Left renal pelvis (tissue), 4 donors: ENCODE data around the gene PUSL1. TPM values are rescaled to one million over a fixed set of nuclear protein-coding genes. Genes with fewer than 3 reads are reported as not detected.

Source experiments
- DNase-seq, 4 donors: peaks; one replicate each; pipeline ENCODE4 v3.0.0-alpha.2; 2013; ENCODE audit warnings: low read depth in 4 of 4, low spot score in 3 of 4
- polyA plus RNA-seq, 4 donors: library from polyadenylated mRNA; unstranded; fragments of 120-200 nt; gene quantifications; one replicate each; pipeline ENCODE4 v1.2.1, GENCODE V29; 2013; ENCODE audit not compliant: insufficient read length in 4 of 4

Gene PUSL1, protein sequence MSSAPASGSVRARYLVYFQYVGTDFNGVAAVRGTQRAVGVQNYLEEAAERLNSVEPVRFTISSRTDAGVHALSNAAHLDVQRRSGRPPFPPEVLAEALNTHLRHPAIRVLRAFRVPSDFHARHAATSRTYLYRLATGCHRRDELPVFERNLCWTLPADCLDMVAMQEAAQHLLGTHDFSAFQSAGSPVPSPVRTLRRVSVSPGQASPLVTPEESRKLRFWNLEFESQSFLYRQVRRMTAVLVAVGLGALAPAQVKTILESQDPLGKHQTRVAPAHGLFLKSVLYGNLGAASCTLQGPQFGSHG
- 10 to 100 TPM in 1 of 4 donors, 1 to 10 TPM in 3; 5.5 to 12.2 (median 6.0) TPM for polyA plus RNA-seq

DNA sequence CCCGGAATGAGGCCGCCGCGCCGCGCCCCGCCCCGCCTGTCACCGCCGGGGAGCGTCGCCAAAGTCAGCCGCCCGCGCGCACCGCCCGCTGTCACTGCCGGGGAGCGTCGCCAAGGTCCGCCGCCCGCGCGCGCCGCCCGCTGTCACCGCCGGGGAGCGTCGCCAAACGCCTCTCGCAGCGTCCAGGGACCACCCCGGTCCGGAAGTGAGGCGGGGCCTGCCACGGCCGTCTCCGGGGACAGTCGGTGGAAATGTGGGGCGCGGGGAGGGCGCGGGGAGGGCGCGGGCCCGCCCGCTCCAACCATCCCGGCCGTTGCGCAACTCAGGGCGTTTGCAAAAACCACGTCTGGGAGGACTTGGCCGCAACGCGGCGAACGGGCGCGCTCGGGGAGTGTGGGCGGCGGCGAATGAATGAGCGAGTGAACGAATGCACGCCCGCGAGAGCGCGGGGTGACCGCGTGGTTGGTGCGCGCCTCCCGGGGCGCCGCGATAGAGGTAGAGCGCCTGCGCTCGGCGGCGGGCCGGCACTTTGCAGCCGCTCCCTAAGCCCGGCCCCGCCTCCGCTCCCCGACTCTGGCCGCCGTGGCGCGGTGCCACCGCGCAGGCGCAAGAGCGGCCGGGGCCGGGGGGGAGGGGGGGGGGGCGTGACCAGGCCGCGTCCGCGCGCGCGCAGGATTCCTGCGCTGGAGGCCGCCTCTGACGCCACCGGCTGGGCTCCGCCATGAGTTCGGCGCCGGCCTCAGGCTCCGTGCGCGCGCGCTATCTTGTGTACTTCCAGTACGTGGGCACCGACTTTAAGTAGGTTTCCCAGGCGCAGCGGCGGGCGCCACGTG lies at the start of gene PUSL1, which contains the start of gene ACAP3:
Gene PUSL1 (plus strand): TSS at position 675 of the 833 bp plus-strand sequence. CDS start 47 bp downstream, at position 722.
Gene ACAP3 (minus strand): TSS at position 8 of the 833 bp plus-strand sequence. CDS start 115 bp downstream, outside the sequence.
- DNase-seq, result peak; percentile 73 to 80 (median 78)

DNA sequence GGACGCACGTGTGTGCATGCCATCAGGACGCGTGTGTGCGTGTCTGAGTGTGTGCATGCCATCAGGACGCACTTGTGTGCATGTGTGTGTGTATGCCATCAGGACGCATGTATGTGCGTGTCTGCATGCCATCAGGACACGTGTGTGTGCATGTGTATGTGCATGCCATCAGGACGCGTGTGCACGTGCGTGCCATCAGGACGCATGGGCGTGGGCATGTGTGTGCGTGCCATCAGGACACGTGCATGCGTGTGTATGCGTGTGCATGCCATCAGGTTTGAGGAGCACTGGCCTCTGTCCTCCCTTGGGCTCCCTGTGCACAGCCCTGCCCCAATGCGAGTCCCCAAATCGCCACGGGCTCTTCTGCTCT lies 49.3 kb upstream of the PUSL1 start:
- no peak for DNase-seq

DNA sequence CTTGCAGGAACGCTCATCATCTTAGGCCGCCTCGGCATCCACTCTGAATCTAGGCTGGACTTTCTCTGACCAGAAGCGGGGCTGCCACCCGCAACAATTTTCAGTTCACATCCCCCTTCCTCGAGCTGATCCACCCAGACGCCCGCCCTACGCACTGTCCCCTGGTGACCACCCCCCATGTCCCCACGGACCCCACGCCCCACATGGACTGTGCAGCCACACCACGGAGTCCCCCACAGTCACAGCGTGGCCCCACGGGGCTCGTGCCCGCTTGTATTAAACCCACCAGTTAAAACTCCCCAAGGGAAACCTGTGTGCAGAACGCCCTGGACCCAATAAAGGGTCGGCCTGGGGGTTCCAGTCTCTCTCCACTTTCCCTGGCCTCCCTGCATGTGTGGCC lies 48.9 kb upstream of the PUSL1 start:
- DNase-seq, result no peak

DNA sequence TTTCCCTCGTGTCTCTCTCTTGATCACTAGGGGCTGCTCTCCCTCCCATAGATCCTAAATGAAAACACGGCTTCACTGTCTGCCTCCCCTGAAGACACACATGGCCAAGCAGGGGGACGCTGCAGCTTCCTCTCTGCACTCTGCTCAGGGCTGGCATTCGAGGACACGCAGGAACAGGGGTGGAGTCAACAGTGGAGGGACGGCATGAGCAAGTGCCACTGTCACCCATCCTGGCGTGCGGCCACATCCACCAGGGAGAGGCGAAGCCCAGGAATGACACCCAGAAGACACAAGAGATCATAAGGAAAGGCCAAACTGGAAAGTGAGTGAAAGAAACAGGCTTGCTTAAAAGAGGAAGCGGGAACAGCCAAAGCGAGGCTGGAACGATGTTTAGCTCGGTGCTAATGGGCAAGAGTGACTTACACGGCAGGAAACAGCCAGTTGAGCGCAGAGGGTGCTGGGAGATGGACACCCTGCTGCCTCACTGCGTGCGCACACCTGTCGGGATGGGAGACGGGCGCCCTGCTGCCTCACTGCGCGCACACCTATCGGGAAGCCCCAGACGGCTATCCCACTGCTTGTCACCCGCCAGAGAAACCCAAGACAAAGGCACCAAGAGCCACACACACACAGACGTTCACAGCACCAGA lies 48.3 kb upstream of the PUSL1 start:
- DNase-seq, result no peak

DNA sequence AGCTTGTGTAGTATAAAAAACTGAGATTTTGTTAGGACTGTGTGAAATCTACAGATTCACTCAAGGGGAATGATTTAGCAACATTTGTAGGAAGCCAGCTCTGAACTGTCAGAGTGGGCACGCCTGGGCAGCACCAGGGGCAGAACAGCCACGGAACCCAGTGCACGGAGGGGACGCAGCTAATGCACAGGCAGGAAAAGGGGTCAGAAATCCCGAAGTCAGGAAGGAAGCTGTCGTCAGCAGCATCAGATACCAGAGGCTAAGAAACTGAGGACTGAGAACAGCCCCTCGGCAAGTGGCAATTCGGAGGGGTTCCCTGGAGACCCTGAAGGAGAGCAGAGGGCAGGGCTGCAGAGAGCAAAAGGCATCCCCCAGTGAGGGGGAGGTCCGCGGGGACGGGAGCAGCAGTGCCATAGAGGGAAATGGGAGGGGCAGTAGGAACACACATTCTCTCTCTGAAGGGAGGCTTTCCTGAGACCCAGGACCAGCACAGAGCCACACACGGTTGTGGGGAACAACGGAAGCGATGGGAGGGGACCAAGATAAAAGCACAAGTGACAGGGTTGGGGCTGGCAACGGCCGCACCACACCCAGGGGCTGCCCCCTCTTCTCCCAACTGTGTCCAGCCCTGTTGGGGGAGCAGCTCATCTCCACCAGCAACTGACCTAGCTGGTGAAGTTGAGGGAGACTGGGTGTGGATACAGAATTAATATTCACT lies 47.4 kb upstream of the PUSL1 start:
- no peak for DNase-seq

DNA sequence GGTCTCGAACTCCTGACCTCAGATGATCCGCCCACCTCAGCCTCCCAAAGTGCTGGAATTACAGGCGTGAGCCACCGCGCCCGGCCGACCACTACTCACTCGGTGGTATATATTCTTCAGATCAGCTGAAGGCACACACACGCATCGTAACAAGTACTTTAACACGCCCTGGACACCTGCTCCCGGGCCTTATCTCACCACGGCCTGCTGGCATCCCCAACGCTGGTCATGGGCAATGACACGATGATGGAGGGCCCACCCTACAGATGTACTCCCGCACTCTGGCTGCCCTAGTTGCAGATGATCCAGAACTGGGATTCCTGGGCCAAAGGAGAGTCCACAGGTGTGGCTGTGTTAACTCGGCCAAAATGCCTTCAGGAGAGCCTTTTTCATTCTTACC lies 46.3 kb upstream of the PUSL1 start:
- no peak for DNase-seq

DNA sequence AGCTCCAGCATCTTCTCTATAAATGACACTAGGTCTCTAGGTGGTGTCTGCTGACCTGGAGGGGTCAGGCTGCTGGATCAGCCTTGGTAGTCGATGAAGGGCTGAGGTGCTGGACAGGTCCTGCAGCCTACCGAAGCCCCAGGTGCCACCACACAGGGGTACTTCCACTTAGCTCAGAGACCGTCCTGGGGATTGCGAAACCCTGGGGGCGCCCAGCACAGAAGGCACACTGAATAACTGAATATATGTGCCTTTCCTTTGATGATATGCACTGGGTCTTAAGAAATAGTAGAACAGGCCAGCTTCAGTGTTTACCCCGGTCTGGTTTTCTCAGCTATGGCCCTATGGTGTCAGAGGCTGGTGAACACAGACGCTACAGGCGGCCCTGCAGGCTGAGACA lies 45.6 kb upstream of the PUSL1 start:
- no peak for DNase-seq

DNA sequence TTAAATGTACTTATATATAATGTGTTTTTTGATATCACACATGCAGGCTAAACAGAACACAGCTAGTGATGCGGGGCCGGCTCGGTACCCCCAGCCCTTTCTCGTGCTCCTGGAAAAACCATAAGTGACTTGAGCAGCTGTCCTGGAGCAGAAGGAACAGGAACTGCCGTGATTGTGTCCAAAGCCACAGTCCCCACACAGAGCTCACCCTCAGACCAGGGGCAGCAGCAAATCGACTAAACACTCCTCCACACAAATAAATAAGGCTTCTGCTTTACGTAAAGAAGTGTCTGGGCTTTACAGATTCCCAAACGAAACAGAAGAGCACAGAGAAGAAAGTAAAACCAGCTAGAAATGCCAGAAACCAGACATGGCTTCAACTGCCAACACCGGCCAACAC lies 44.4 kb upstream of the PUSL1 start:
- no peak for DNase-seq

DNA sequence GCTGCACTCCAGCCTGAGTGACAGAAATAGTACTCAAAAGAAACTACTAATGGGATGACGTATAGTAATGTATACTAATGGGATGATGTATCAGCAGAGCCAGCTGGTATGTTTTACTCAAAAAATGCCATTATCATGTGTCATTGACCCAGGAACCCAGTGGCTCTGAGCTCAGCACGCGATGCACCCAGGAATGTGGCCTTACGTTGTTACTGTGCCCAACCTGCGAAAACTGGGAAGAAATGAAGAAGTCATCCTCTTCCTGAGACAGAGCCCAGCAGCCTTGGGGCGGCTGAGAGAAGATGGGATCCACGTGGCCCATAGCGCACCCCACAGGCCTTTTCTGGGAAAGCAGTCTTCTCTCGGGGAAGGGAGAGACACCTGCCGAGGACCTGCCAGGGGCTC lies 43.5 kb upstream of the PUSL1 start:
- no peak for DNase-seq

DNA sequence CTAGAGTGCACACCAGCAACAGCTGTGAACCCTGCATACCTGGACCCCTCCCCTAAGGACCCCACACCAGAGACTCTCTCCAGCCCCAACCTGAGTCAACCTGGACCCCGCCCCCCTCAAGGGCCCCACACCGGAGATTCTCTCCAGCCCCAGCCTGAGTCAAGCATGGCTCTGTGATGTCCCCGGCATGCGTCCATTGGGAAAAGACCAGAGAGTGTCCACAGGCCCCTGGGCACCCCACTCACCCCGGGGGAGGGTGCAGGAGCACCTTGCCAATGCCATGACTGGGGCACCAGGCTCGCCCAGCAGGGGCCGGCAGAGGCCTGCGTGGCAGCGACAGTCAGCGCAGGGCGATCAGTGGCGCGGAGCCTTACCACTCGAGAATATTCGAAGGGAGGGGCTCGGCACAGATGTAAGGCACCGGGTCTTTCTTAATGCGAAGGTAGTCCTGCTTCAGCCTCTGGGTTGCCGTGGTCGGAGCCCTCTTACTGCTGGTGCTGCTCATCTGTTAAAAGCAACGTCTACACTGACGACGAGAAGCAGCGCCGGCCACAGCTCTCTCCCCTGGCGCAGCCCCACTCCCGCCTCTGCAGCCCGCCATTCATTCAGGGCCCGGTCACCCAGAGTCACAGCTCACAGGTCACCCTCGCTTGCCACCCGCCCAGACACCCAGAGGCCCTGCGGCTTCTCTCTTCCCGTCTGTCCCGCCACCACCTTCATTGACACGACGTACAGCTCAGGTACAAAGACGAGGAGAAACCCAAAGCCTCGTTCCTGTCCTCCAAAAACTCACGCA lies 40.7 kb upstream of the PUSL1 start:
- DNase-seq, result no peak

DNA sequence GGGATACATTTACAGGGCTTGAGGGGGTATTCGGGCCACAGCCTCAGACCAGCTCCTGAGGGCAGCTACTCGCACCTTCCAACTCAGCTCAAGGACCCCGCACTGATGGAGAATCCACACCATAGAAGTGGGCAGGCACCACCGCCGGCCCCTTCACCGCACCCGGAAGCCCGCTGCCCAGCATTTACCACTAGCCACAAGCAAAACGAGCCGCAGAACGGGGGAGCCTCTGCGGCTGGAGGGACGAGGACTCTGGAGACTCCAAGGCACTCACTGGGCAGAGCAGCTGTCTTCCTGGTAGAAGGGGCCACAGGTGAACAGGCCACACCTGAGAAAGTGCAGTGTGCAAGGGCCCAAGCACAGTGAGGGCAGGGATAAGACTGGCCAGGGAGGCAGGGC lies 40.1 kb upstream of the PUSL1 start:
- no peak for DNase-seq

DNA sequence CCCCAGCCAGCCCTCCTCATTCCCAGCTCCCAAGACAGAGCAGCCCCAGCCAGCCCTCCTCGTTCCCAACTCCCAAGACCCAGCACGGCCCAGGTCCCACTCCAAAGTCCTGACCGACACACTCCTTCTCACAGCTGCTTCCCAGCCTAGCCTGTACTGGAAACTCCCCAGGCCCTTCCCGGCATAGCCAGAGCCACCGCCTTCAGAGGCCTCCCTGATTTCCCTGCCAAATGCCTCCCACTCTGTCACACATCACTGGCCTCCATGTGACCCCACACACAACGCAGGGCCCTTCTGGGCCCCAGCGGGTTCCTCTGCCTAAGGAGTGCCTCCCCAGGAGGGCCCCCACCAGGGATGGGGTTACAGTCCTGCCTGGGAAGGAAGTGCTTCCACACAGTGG lies 37.6 kb upstream of the PUSL1 start:
- DNase-seq, result no peak

DNA sequence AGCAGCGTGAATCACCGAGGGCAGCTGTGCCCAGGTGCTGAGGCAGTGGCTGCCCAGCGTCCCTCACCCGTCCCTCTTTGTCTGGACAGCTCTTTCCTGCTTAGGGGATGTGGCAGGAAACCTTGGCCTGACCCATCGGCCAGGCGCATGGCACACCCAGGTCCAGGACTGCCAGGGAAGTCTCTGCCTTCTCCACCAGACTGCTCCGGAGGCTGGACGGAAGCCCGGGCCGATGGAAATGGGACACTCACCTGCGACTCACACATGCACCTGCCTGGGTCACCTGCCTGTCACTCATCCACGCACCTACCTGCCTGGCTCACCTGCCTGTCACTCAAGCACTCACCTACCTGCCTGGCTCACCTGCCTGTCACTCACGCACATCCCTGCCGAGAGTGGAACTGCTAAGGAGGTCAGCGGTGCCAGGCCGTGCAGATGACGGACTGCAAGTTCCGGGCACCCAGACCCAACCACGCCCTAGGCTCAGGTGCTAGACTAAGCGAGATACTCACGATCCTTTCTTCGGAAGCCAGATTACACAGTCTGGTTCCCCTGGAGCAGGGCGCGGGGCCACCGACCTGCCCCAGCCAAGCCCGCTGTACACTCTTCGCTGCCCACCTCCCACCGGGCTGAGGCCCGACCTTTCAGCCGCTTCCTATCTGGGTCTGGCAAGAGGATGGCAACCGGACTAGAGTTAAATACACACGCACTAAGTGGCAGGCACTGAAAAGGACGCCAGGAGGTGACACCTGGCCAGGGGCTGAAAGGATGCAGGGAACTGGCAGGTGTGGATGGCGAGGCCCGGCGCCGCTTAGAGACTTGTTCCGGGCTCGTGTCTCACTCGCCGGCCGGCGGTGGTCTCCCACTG lies 35.8 kb upstream of the PUSL1 start:
- DNase-seq, result no peak

DNA sequence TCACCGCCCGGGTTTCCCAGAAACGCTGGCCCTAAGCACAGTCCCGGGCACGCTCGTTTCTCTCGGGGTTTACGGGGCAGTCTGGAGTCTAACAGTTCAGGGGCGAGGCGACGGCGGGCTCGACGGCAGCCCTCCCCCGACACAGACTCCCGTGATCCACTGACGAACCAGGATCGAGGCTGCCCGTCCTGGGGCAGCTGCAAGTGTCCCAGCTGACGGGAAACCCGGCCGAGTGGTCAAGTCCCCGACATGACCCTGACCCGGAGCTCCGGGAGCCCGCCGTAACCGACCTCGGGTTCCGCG lies 35.2 kb upstream of the PUSL1 start:
- DNase-seq, result no peak

DNA sequence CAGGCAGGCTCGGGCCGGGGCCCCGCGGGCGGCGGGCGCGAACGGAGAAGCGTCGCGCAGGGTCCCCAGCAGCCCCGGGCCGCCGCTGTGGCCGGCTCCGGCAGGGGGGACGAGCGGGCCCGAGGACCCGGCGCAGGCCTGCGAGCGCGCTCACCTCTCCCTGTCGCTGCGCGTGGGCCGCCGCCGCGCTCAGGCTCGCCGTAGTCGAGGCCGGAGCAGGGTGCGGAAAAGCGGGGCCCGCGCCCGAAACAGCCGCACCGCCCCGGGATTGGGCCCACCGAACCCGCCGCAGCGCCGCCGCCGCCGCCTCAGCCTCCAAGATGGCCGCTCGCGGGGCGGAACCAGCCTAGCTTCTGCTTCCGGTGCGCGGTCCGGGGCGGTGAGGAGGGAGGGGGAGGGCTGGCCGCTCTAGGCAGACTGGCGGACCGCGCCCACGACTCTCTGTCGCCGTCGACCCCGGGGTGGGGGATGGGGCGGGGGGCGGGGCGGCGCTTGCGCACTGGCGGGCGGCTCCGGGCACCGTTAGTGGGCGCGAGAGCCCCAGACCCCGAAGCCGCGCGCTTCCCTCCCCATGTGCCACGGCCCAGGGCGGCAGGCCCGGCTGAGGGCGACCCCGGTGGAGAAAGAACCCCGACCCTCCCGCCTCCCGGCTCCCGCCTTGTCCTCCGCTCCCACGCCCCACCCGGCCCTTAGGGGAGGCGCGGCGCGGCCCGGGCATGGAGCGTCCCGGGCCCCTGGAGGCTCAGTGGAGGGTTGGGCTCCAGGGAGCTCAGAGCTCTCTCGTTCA lies 34.7 kb upstream of the PUSL1 start, which contains the start of gene UBE2J2:
Gene UBE2J2 (minus strand): TSS at position 343 of the 787 bp plus-strand sequence. CDS start 5,862 bp downstream, outside the sequence.
- peak; percentile 54 to 79 (median 77) for DNase-seq

DNA sequence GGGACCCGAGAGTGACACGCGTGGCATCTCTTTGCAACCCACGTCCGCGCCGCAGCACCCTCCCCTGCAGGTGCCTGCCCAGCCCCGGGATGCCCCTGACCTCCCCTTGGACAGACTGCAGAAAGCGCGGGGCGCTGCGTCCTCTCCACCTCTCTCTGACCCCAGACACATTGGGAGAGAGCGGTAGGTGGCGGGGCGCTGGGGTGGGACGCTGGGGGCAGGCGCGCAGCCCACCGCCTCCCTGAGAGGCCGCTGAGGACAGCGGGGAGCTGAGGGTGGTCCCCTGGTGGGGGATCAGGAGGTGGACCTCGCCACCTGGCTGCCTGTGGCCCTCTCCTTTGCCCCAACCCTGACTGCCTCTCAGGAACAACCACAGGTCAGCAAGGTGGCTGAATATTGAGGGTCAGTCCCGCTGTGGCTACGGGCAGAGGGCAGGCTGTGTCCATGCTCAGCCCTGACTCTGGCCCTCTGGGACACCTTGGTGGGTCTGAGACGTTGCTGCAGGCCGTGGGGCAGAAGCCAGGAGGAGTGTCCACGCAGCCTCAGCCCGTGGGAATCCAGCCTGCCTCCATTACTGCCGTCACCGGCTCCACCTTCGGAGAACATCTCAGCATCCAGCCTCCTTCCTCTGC lies 34.0 kb upstream of the PUSL1 start:
- no peak for DNase-seq

DNA sequence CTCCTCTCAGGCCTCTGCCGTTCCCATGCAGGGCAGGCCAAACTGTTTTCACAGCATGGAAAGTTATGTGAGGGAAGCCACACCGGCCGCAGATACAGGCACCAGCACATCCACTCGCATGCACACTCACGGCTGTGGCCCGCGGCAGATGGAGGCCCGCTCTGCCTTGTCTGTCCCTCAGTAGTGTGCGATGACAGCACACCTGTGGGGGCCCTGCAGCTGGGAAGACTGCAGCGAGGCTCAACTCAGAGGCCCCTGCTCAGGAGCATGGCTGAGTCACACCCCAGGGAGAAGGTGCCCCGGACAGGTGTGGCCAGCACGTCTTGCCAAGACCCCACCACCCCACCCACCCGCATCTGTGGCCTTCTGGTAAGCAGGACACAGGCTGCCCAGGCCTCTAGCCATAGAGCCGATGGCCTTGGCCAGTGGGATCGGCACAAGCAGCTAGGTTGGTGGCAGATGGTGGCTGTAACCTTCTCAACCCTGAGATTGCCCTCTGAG lies 33.4 kb upstream of the PUSL1 start:
- no peak for DNase-seq

DNA sequence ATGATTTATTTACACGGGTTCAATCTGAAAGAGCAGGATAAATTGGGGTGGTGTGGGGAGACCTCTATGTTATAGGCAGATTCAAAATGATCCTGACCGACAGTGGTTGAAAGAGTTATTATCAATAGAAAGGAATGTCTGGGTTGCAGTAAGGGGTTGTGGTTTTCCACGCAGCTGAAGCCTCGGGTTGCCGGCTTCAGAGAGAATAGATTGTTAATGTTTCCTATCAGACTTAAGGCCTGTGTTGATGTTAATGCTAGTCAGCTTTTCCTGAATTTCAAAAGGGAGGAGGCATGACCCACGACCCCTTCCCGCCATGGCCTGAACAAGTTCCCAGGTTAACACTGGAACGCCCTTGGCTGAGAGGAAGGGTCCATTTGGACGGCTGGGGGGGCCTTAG lies 32.6 kb upstream of the PUSL1 start:
- DNase-seq, result no peak
